HepG2 (cell line): ENCODE results near the gene DOCK4. TPM values are rescaled to one million over a fixed set of nuclear protein-coding genes. Genes with fewer than 3 reads are reported as not detected.

Experiments
- AGO1 ChIP-seq: fragments of 200-400 bp; formaldehyde crosslinking; IDR thresholded peaks from 2 replicates; pipeline ENCODE4 v1.6.1; 2017; ENCODE audit warnings: mild to moderate bottlenecking, low read depth, low read length, moderate library complexity; ENCODE audit not compliant: poor library complexity, severe bottlenecking
- AKAP8 ChIP-seq: sonication (generic); formaldehyde crosslinking; IDR thresholded peaks from 2 replicates; pipeline ENCODE4 v1.5.1; 2020; ENCODE audit warnings: mild to moderate bottlenecking, missing genetic modification reagents
- ARHGAP35 ChIP-seq: sonication (generic); formaldehyde crosslinking; IDR thresholded peaks from 2 replicates; pipeline ENCODE4 v1.9.0; 2022; ENCODE audit warnings: mild to moderate bottlenecking, inconsistent platforms, moderate library complexity, missing genetic modification reagents, borderline replicate concordance
- ATF1 ChIP-seq: IDR thresholded peaks from 2 replicates; pipeline ENCODE4 v1.6.1; 2016; ENCODE audit warnings: mild to moderate bottlenecking, control low read depth
- FOXJ3 ChIP-seq: sonication (generic); formaldehyde crosslinking; IDR thresholded peaks from 2 replicates; pipeline ENCODE4 v1.4.0; 2020; ENCODE audit warnings: missing genetic modification reagents, mild to moderate bottlenecking, borderline replicate concordance
- GPN1 ChIP-seq: sonication (generic); formaldehyde crosslinking; IDR thresholded peaks from 2 replicates; pipeline ENCODE4 v1.5.1; 2020; ENCODE audit warnings: missing genetic modification reagents, borderline replicate concordance
- HDAC2 ChIP-seq: sonication (generic); formaldehyde crosslinking; IDR thresholded peaks from 2 replicates; pipeline ENCODE4 v1.4.0; 2020; ENCODE audit warnings: missing genetic modification reagents
- HNF1B ChIP-seq: sonication (generic); formaldehyde crosslinking; IDR thresholded peaks from 2 replicates; pipeline ENCODE4 v1.5.1; 2020; ENCODE audit warnings: mild to moderate bottlenecking, moderate library complexity, missing genetic modification reagents
- HOMEZ ChIP-seq: IDR thresholded peaks from 2 replicates; pipeline ENCODE4 v1.6.1; 2016; ENCODE audit warnings: low read depth
- HOXA5 ChIP-seq: sonication (generic); formaldehyde crosslinking; IDR thresholded peaks from 2 replicates; pipeline ENCODE4 v1.4.0; 2020; ENCODE audit warnings: missing genetic modification reagents
- KAT7 ChIP-seq: IDR thresholded peaks from 2 replicates; pipeline ENCODE4 v1.6.1; 2018; ENCODE audit warnings: borderline replicate concordance, missing compliant biosample characterization
- SATB2 ChIP-seq: sonication (generic); formaldehyde crosslinking; IDR thresholded peaks from 2 replicates; pipeline ENCODE4 v1.5.0; 2020; ENCODE audit warnings: missing genetic modification reagents
- SP4 ChIP-seq: sonication (generic); formaldehyde crosslinking; IDR thresholded peaks from 2 replicates; pipeline ENCODE4 v1.8.1; 2023; ENCODE audit warnings: mild to moderate bottlenecking, missing genetic modification reagents
- THAP8 ChIP-seq: sonication (generic); formaldehyde crosslinking; IDR thresholded peaks from 2 replicates; pipeline ENCODE4 v1.5.1; 2020; ENCODE audit warnings: missing genetic modification reagents, mild to moderate bottlenecking, borderline replicate concordance
- ZBTB42 ChIP-seq: sonication (generic); formaldehyde crosslinking; IDR thresholded peaks from 2 replicates; pipeline ENCODE4 v1.5.0; 2020; ENCODE audit warnings: mild to moderate bottlenecking, missing genetic modification reagents
- ZNF225 ChIP-seq: sonication (generic); formaldehyde crosslinking; IDR thresholded peaks from 2 replicates; pipeline ENCODE4 v1.4.0; 2020; ENCODE audit warnings: mild to moderate bottlenecking, missing genetic modification reagents
- ZNF263 ChIP-seq: sonication (generic); formaldehyde crosslinking; IDR thresholded peaks from 2 replicates; pipeline ENCODE4 v1.4.0; 2020; ENCODE audit warnings: missing genetic modification reagents
- ZNF446 ChIP-seq: sonication (generic); formaldehyde crosslinking; IDR thresholded peaks from 2 replicates; pipeline ENCODE4 v1.5.0; 2020; ENCODE audit warnings: mild to moderate bottlenecking, missing genetic modification reagents
- ZNF597 ChIP-seq: sonication (generic); formaldehyde crosslinking; IDR thresholded peaks from 2 replicates; pipeline ENCODE4 v1.5.0; 2020; ENCODE audit warnings: missing genetic modification reagents
- ZNF616 ChIP-seq: sonication (generic); formaldehyde crosslinking; IDR thresholded peaks from 2 replicates; pipeline ENCODE4 v1.5.0; 2020; ENCODE audit warnings: low read depth, mild to moderate bottlenecking, missing genetic modification reagents
- ZNF724P ChIP-seq: sonication (generic); formaldehyde crosslinking; IDR thresholded peaks from 2 replicates; pipeline ENCODE4 v1.8.0; 2022; ENCODE audit warnings: missing genetic modification reagents, borderline replicate concordance
- polyA plus RNA-seq, 8 experiments: library from polyadenylated mRNA; depleted of rRNA in 3 of 8; stranded (reverse) in 7 of 8; unstranded in 1 of 8; fragments of >200 nt; fragmentation: Illumina TruSeq in 4 of 8; extraction: Trizol in 4 of 8; gene quantifications; 2 replicates each; pipeline versions ENCODE4 v1.2.1 to v1.2.3, GENCODE V29; 2011 to 2016; ENCODE audit warnings: low read depth in 4 of 8, missing spikeins in 1 of 8, mixed read lengths in 1 of 8; ENCODE audit not compliant: insufficient read depth in 1 of 8
- total RNA-seq, 5 experiments: library from RNA; depleted of rRNA; stranded (reverse); fragments of >200 nt; fragmentation: Illumina TruSeq; extraction: Trizol; gene quantifications; 2 replicates each; pipeline ENCODE4 v1.2.3, GENCODE V29; 2016; ENCODE audit warnings: low read depth in 1 of 5
- TF ChIP-seq, protein P1 (sequence below), 2 experiments: sonication (generic) in 1 of 2; formaldehyde crosslinking in 1 of 2; IDR thresholded peaks; 2 replicates each; pipeline versions ENCODE4 v1.4.0 to v1.6.1; 2018 to 2020; ENCODE audit warnings: missing genetic modification reagents in 2 of 2, borderline replicate concordance in 1 of 2, low read depth in 1 of 2, mild to moderate bottlenecking in 1 of 2, missing biosample characterization in 1 of 2

The DOCK4 gene
- total and polyA plus RNA-seq, 2 of the 13 experiments (the other 11 are each of a cell fraction or from before 2014, with no cell fraction given) = 13.5 to 17.4 TPM

DNA sequence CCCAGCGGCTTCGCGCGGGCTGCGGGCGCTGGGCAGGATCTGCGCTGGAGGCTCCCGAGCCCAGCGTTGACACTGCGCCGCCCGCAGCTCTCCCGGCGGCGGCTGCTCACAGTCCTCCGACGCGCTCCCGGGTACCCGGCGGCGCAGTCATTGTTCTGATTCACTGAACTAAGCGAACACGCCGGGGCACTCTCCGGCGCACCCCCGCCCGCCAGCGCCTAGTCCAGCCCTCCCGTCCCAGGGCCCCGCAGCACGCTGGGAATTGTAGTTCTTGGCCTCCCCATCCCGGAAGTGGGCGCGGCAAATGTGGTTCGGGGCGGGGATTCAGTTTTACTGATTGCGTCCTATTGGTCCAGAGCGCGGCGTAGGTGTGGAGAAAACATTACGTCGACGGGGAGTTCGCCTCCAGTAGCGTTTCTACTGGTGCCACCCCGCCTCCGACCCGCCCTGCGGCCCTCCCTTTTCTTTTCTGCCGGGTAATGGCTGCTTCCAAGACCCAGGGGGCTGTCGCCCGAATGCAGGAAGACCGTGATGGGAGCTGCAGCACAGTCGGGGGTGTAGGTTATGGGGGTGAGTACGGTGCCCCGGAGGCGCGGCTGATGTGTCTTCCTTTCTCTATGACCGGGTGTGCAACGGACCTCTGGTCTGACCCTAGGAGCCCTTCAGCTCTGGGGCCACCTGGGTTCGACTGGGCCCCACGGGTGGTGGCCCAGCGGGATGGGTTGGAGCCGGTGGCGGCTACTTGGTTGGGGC, at the start of gene DOCK4, which contains the start of gene ZNF277 (continued):
- peak; percentile 78; the same call in 1 of the 2 replicates for TF ChIP-seq THAP8 (CRISPR knock-in tag)
- no peak for TF ChIP-seq AKAP8 (CRISPR knock-in tag)
- TF ChIP-seq ATF1 (CRISPR knock-in tag) = peak; percentile 90
- 0 out of 2 replicates have a peak, but pooled peaks have one; percentile 51 for TF ChIP-seq HOXA5 (CRISPR knock-in tag)
- no peak for TF ChIP-seq ZNF597
- TF ChIP-seq AGO1 = no peak
- peak; percentile 57 for TF ChIP-seq HNF1B
- TF ChIP-seq, protein P1, sequence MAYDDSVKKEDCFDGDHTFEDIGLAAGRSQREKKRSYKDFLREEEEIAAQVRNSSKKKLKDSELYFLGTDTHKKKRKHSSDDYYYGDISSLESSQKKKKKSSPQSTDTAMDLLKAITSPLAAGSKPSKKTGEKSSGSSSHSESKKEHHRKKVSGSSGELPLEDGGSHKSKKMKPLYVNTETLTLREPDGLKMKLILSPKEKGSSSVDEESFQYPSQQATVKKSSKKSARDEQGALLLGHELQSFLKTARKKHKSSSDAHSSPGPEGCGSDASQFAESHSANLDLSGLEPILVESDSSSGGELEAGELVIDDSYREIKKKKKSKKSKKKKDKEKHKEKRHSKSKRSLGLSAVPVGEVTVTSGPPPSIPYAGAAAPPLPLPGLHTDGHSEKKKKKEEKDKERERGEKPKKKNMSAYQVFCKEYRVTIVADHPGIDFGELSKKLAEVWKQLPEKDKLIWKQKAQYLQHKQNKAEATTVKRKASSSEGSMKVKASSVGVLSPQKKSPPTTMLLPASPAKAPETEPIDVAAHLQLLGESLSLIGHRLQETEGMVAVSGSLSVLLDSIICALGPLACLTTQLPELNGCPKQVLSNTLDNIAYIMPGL (CRISPR knock-in tag; IDR thresholded peaks at IDR 0.05; ENCODE audit: borderline replicate concordance in 1 of 2, low read depth in 1 of 2) = peak; percentile 1 to 66; a peak in 2 of 4 replicates
- no peak for TF ChIP-seq ZNF724P (CRISPR knock-in tag)
- no peak; the same call in 1 of the 2 replicates for TF ChIP-seq KAT7 (CRISPR knock-in tag)
- no peak for TF ChIP-seq ZNF263 (CRISPR knock-in tag)
- TF ChIP-seq GPN1 (CRISPR knock-in tag) = no peak
- TF ChIP-seq ZNF225 (CRISPR knock-in tag) = no peak; the same call in 1 of the 2 replicates
- TF ChIP-seq ZNF446 (CRISPR knock-in tag) = no peak
- peak; percentile 100 for TF ChIP-seq SP4 (CRISPR knock-in tag)
- no peak for TF ChIP-seq SATB2 (CRISPR knock-in tag)
- no peak for TF ChIP-seq FOXJ3 (CRISPR knock-in tag)
- TF ChIP-seq ARHGAP35 (CRISPR knock-in tag) = no peak
- 0 out of 2 replicates have a peak, but pooled peaks have one; percentile 13 for TF ChIP-seq ZNF616 (CRISPR knock-in tag)
- TF ChIP-seq HDAC2 (CRISPR knock-in tag) = 0 out of 2 replicates have a peak, but pooled peaks have one; percentile 50
- no peak; the same call in 1 of the 2 replicates for TF ChIP-seq HOMEZ (CRISPR knock-in tag)
- TF ChIP-seq ZBTB42 (CRISPR knock-in tag) = no peak
